Measurements from ENCODE around the gene ANKMY1.

GRCh38 chr2:240500561-240501423, 57.0 kb downstream of the ANKMY1 start:
- TF ChIP-seq CTCF (conservative IDR thresholded peaks at IDR 0.05): no peak
- no peak for TF ChIP-seq EZH2 (IDR thresholded peaks at IDR 0.05; ENCODE audit: low read depth)
